Measurements from ENCODE around the gene SIX6.

Gene SIX6

GRCh38 chr14:60514741-60515491 is 6.0 kb downstream of the SIX6 start:
- no peak for FAIRE-seq

GRCh38 chr14:60515511-60516289 is 6.8 kb downstream of the SIX6 start:
- FAIRE-seq: no peak

- FAIRE-seq: no peak
Measured at GRCh38 chr14:60532442-60532841, 23.5 kb downstream of the SIX6 start.

DNA sequence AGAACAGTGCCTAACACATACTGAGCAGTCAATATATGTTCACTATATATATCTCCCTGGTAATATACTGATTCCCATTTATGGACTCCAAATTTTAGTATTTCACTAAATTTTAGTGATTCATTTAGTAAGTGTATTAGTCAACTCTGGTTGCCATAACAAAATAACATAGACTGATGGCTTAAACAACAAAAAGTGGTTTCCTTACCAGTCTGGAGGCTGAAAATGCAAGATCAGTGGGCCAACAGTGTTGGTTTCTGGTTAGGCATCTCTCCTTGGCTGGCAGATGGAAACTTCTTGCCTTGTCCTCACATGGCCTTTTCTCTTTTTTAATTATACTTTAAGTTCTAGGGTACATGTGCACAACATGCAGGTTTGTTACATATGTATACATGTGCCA is 28.7 kb downstream of the SIX6 start:
- FAIRE-seq: no peak

DNA sequence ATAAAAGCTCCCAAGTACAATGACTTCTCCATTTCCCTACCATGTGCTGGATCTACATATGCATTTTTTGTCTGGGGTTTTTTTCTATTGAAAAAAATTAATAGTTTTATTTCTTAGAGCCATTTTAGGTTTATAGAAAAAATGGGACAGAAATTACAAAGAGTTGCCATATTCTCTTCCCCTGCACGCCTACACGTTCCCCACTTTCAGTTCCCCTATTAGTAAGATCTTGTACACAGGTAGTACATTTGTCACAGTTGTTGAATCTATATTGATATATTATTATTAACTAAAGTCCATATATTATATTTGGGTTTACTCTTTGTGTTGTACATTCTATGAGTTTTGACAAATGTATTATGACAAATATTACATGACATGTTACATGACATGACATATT is 35.7 kb downstream of the SIX6 start:
- FAIRE-seq: no peak

GRCh38 chr14:60553808-60554207 is 44.9 kb downstream of the SIX6 start:
- no peak for FAIRE-seq

- FAIRE-seq: peak; percentile 83
Measured at GRCh38 chr14:60561845-60562746, 53.1 kb downstream of the SIX6 start.

Measured in G401.6 (cell line).